Glutamatergic neuron (in vitro differentiated cells): Measurements from ENCODE around the gene TDRD5. TPM values are rescaled to one million over a fixed set of nuclear protein-coding genes. Genes with fewer than 3 reads are reported as not detected.

ENCODE experiments used
- DNase-seq: peaks from one replicate; pipeline ENCODE4 v3.0.0; 2022
- H3K27ac Mint-ChIP-seq: one replicate; pipeline ENCODE4 v1.8.0; 2020; ENCODE audit warnings: mild to moderate bottlenecking, mixed read lengths, inconsistent platforms; ENCODE audit not compliant: unreplicated experiment
- H3K27me3 Mint-ChIP-seq: one replicate; pipeline ENCODE4 v1.8.0; 2020; ENCODE audit warnings: mild to moderate bottlenecking, moderate library complexity, mixed read lengths, inconsistent platforms; ENCODE audit not compliant: unreplicated experiment
- H3K36me3 Mint-ChIP-seq: one replicate; pipeline ENCODE4 v1.8.0; 2020; ENCODE audit warnings: mild to moderate bottlenecking, mixed read lengths, inconsistent platforms; ENCODE audit not compliant: unreplicated experiment
- H3K4me1 Mint-ChIP-seq: one replicate; pipeline ENCODE4 v1.8.0; 2020; ENCODE audit warnings: mild to moderate bottlenecking, low read depth, mixed read lengths, inconsistent platforms; ENCODE audit not compliant: unreplicated experiment
- H3K4me3 Mint-ChIP-seq: one replicate; pipeline ENCODE4 v1.8.0; 2020; ENCODE audit warnings: mild to moderate bottlenecking, mixed read lengths, inconsistent platforms; ENCODE audit not compliant: unreplicated experiment
- H3K9me3 Mint-ChIP-seq: one replicate; pipeline ENCODE4 v1.8.0; 2020; ENCODE audit warnings: mild to moderate bottlenecking, moderate library complexity, mixed read lengths, inconsistent platforms; ENCODE audit not compliant: unreplicated experiment
- CTCF ChIP-seq: fragments of 200-600 bp; sonication (generic); IDR thresholded peaks from one replicate; pipeline ENCODE4 v1.5.0; 2021; ENCODE audit not compliant: partially characterized antibody, unreplicated experiment
- long read RNA-seq: library from polyadenylated mRNA; unstranded; transcript quantifications from one replicate; pipeline ENCODE4 v2.0.0, GENCODE V29; 2020; ENCODE audit not compliant: unreplicated experiment
- total RNA-seq: library from RNA; stranded (reverse); fragmentation: NEBNext Ultra II Directional; extraction: Animal tissue kit (Norgen Biotek cat#: 25700); gene quantifications from one replicate; pipeline ENCODE4 v1.2.1, GENCODE V29; 2021; ENCODE audit not compliant: unreplicated experiment

TDRD5 gene
- not detected for total RNA-seq
- long read RNA-seq, result 0 reads

- Mint-ChIP-seq H3K9me3 (peaks cover 5% of the 10 kb centered on the region), H3K27ac (no peak within 1 kb of the TSS), H3K4me1 (no peaks in the 10 kb centered on the region), H3K36me3 (peaks cover 6% of the 10 kb centered on the region), H3K27me3 (peaks cover 4% of the 10 kb centered on the region), H3K4me3 (peak within 1 kb of the TSS; percentile 38)
- DNase-seq, result peak; percentile 40
- no peak for TF ChIP-seq CTCF
Observed at GRCh38 chr1:179591592-179592580, at the start of gene TDRD5. Gene TDRD5 (plus strand): TSS chr1:179591832. CDS start chr1:179592616, 784 bp downstream.

- Mint-ChIP-seq H3K36me3 (no peaks in the 10 kb centered on the region), H3K4me3 (no peak overlapping the region), H3K4me1 (no peaks in the 10 kb centered on the region), H3K27me3 (no peaks in the 10 kb centered on the region), H3K9me3 (peaks cover under 1% of the 10 kb centered on the region), H3K27ac (no peak overlapping the region)
- no peak for DNase-seq
- TF ChIP-seq CTCF, result no peak
Observed at GRCh38 chr1:179545321-179545720, 46.3 kb upstream of the TDRD5 start.

- no peak for DNase-seq
- Mint-ChIP-seq H3K9me3 (no peaks in the 10 kb centered on the region), H3K27ac (no peak overlapping the region), H3K4me1 (no peaks in the 10 kb centered on the region), H3K27me3 (no peaks in the 10 kb centered on the region), H3K4me3 (no peak overlapping the region), H3K36me3 (no peaks in the 10 kb centered on the region)
- no peak for TF ChIP-seq CTCF
Observed at GRCh38 chr1:179547021-179547535, 44.6 kb upstream of the TDRD5 start.

GRCh38 chr1:179548666-179549367, 42.8 kb upstream of the TDRD5 start:
- TF ChIP-seq CTCF, result no peak
- H3K27ac Mint-ChIP-seq, result no peak overlapping the region
- H3K4me1 Mint-ChIP-seq, result no peaks in the 10 kb centered on the region
- no peak overlapping the region for H3K4me3 Mint-ChIP-seq
- DNase-seq, result no peak
- H3K27me3 Mint-ChIP-seq, result no peaks in the 10 kb centered on the region
- no peaks in the 10 kb centered on the region for H3K36me3 Mint-ChIP-seq
- H3K9me3 Mint-ChIP-seq, result no peaks in the 10 kb centered on the region

- Mint-ChIP-seq H3K27ac (no peak overlapping the region), H3K9me3 (no peaks in the 10 kb centered on the region), H3K27me3 (no peaks in the 10 kb centered on the region), H3K36me3 (no peaks in the 10 kb centered on the region), H3K4me1 (no peaks in the 10 kb centered on the region), H3K4me3 (no peak overlapping the region)
- DNase-seq, result no peak
- no peak for TF ChIP-seq CTCF
Observed at GRCh38 chr1:179549368-179549700, 42.3 kb upstream of the TDRD5 start.
